IMR-90 (cell line): Measurements from ENCODE around the gene PLSCR5.

Experiments used
- BHLHE40 ChIP-seq: fragments of 150-350 bp; IDR thresholded peaks from 2 replicates; pipeline ENCODE4 v1.6.1; 2016; ENCODE audit warnings: mild to moderate bottlenecking, low read depth, low read length
- CEBPB ChIP-seq: IDR thresholded peaks from 2 replicates; pipeline ENCODE4 v1.6.1; 2012; ENCODE audit warnings: low read depth, low read length, improper control_type of control experiment
- CHD1 ChIP-seq: IDR thresholded peaks from 2 replicates; pipeline ENCODE4 v1.6.1; 2012; ENCODE audit warnings: low read depth, low read length, improper control_type of control experiment
- CTCF ChIP-seq: conservative IDR thresholded peaks from 2 replicates; pipeline ENCODE4 v1.5.1; 2012; ENCODE audit warnings: mild to moderate bottlenecking, low read depth, low read length, improper control_type of control experiment
- ELK1 ChIP-seq: fragments of 150-350 bp; IDR thresholded peaks from 2 replicates; pipeline ENCODE4 v1.6.1; 2016; ENCODE audit warnings: low read depth, mild to moderate bottlenecking, low read length, moderate library complexity, borderline replicate concordance
- MAFK ChIP-seq: IDR thresholded peaks from 2 replicates; pipeline ENCODE4 v1.6.1; 2012; ENCODE audit warnings: low read depth, low read length, improper control_type of control experiment
- MAZ ChIP-seq: IDR thresholded peaks from 2 replicates; pipeline ENCODE4 v1.6.1; 2012; ENCODE audit warnings: low read depth, mild to moderate bottlenecking, low read length, improper control_type of control experiment, moderate library complexity, borderline replicate concordance
- MXI1 ChIP-seq: IDR thresholded peaks from 2 replicates; pipeline ENCODE4 v1.6.1; 2012; ENCODE audit warnings: low read depth, mild to moderate bottlenecking, low read length, moderate library complexity, borderline replicate concordance
- NFE2L2 ChIP-seq: fragments of 150-350 bp; IDR thresholded peaks from 2 replicates; pipeline ENCODE4 v1.6.1; 2016; ENCODE audit warnings: low read depth, mild to moderate bottlenecking, low read length
- POLR2A ChIP-seq: IDR thresholded peaks from 2 replicates; pipeline ENCODE4 v1.6.1; 2012; ENCODE audit warnings: mild to moderate bottlenecking, low read depth, low read length
- RAD21 ChIP-seq: IDR thresholded peaks from 2 replicates; pipeline ENCODE4 v1.6.1; 2012; ENCODE audit warnings: low read length, improper control_type of control experiment
- RFX5 ChIP-seq: IDR thresholded peaks from 2 replicates; pipeline ENCODE4 v1.8.0; 2012; ENCODE audit warnings: low read depth, mild to moderate bottlenecking, low read length, moderate library complexity
- USF2 ChIP-seq: fragments of 150-350 bp; IDR thresholded peaks from 2 replicates; pipeline ENCODE4 v1.6.1; 2017; ENCODE audit warnings: mild to moderate bottlenecking, antibody characterized with exemption, low read length, low read depth

GRCh38 chr3:146558781-146559180 is 46.4 kb downstream of the PLSCR5 start:
- TF ChIP-seq CTCF (no peak), POLR2A (no peak), MAFK (no peak), BHLHE40 (no peak), MAZ (no peak), RAD21 (no peak), CHD1 (no peak), ELK1 (no peak), USF2 (no peak), MXI1 (no peak), NFE2L2 (no peak), CEBPB (no peak), RFX5 (no peak)
